ENCODE data around the gene MRFAP1.

DNA sequence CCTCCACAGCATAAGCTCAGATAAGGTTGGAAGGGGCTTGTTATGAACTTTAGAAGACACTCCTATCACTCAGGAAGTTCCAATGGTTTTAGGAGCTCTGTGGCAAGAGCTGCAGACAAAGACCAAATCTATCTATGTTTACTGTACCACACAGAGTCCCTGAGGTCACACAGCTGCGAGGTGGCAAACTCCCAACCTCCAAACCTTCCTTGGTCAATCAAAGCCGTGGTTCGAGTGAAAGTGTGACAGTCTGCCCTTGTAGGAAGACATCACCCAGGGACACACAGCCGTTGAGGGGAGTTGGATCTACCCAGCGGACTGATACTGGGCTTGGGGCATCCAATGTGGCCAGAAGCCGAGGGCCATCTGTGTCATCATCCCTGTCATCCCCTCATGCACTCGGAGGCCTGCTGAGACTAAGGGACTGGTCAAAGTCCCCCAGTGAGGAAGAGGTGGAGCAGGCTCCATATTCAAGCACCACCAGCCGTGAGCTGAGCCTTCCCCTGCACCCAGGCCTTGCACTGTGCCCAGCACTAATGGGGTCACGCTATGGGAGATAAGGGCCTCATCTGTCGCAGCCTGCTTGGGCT lies 38.7 kb upstream of the MRFAP1 start:
- TF ChIP-seq, protein P1, sequence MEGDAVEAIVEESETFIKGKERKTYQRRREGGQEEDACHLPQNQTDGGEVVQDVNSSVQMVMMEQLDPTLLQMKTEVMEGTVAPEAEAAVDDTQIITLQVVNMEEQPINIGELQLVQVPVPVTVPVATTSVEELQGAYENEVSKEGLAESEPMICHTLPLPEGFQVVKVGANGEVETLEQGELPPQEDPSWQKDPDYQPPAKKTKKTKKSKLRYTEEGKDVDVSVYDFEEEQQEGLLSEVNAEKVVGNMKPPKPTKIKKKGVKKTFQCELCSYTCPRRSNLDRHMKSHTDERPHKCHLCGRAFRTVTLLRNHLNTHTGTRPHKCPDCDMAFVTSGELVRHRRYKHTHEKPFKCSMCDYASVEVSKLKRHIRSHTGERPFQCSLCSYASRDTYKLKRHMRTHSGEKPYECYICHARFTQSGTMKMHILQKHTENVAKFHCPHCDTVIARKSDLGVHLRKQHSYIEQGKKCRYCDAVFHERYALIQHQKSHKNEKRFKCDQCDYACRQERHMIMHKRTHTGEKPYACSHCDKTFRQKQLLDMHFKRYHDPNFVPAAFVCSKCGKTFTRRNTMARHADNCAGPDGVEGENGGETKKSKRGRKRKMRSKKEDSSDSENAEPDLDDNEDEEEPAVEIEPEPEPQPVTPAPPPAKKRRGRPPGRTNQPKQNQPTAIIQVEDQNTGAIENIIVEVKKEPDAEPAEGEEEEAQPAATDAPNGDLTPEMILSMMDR (IDR thresholded peaks at IDR 0.05): no peak
- TF ChIP-seq POLR2AphosphoS5 (IDR thresholded peaks at IDR 0.05; ENCODE audit: low read depth, low read length) (no peak), SIN3A (IDR thresholded peaks at IDR 0.05; ENCODE audit: borderline replicate concordance, insufficient read depth, low read depth, low read length) (no peak)
- TF ChIP-seq, protein P2, sequence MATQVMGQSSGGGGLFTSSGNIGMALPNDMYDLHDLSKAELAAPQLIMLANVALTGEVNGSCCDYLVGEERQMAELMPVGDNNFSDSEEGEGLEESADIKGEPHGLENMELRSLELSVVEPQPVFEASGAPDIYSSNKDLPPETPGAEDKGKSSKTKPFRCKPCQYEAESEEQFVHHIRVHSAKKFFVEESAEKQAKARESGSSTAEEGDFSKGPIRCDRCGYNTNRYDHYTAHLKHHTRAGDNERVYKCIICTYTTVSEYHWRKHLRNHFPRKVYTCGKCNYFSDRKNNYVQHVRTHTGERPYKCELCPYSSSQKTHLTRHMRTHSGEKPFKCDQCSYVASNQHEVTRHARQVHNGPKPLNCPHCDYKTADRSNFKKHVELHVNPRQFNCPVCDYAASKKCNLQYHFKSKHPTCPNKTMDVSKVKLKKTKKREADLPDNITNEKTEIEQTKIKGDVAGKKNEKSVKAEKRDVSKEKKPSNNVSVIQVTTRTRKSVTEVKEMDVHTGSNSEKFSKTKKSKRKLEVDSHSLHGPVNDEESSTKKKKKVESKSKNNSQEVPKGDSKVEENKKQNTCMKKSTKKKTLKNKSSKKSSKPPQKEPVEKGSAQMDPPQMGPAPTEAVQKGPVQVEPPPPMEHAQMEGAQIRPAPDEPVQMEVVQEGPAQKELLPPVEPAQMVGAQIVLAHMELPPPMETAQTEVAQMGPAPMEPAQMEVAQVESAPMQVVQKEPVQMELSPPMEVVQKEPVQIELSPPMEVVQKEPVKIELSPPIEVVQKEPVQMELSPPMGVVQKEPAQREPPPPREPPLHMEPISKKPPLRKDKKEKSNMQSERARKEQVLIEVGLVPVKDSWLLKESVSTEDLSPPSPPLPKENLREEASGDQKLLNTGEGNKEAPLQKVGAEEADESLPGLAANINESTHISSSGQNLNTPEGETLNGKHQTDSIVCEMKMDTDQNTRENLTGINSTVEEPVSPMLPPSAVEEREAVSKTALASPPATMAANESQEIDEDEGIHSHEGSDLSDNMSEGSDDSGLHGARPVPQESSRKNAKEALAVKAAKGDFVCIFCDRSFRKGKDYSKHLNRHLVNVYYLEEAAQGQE (IDR thresholded peaks at IDR 0.05; ENCODE audit: insufficient read depth in 1 of 2, low read depth in 2 of 2, low read length in 1 of 2): no peak
